Lower leg skin (tissue), 3 donors: Measurements from ENCODE around the gene SF3A1.

Experiments used
- POLR2A ChIP-seq, 2 donors: fragments of 450-650 bp; IDR thresholded peaks; one replicate each; pipeline ENCODE4 v1.6.1; 2016 to 2017; ENCODE audit warnings: antibody characterized with exemption in 2 of 2, mild to moderate bottlenecking in 1 of 2, moderate library complexity in 1 of 2
- TF ChIP-seq, protein P1 (sequence below), 3 donors: fragments of 450-650 bp; IDR thresholded peaks; one replicate each; pipeline ENCODE4 v1.5.1; 2016; ENCODE audit warnings: antibody characterized with exemption in 3 of 3, mild to moderate bottlenecking in 3 of 3, moderate library complexity in 2 of 3

DNA sequence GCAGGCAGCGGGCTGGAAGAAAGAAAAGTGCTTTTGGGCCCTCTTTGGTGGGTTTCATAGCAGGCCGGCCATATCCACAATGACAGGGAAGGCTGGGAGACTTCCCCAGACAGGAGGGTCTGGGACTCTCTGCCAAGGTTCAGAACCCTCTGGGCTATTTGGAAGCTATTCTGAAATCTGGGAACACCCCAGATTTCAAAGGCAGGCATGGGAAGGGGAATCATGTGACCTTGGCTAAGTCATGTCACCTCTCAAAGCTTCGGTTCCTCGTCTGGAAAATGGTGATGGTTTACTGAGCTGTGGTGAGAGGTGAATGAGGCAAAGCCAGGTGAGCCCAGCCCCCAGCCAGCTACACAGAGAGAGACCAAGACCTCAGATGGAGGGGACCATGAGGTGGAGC, 72.0 kb downstream of the SF3A1 start:
- no peak for TF ChIP-seq POLR2A (IDR thresholded peaks at IDR 0.05)
- TF ChIP-seq, protein P1, sequence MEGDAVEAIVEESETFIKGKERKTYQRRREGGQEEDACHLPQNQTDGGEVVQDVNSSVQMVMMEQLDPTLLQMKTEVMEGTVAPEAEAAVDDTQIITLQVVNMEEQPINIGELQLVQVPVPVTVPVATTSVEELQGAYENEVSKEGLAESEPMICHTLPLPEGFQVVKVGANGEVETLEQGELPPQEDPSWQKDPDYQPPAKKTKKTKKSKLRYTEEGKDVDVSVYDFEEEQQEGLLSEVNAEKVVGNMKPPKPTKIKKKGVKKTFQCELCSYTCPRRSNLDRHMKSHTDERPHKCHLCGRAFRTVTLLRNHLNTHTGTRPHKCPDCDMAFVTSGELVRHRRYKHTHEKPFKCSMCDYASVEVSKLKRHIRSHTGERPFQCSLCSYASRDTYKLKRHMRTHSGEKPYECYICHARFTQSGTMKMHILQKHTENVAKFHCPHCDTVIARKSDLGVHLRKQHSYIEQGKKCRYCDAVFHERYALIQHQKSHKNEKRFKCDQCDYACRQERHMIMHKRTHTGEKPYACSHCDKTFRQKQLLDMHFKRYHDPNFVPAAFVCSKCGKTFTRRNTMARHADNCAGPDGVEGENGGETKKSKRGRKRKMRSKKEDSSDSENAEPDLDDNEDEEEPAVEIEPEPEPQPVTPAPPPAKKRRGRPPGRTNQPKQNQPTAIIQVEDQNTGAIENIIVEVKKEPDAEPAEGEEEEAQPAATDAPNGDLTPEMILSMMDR (IDR thresholded peaks at IDR 0.05) = no peak
